22Rv1 (cell line): ENCODE data around the gene DISP2.

ENCODE experiments used
- CTCF ChIP-seq: fragments of 450-650 bp; IDR thresholded peaks from 2 replicates; pipeline ENCODE4 v1.5.1; 2017; ENCODE audit warnings: mild to moderate bottlenecking
- ZFX ChIP-seq: fragments of 450-650 bp; IDR thresholded peaks from 2 replicates; pipeline ENCODE4 v1.6.1; 2017; ENCODE audit warnings: antibody characterized with exemption, borderline replicate concordance

- TF ChIP-seq CTCF (no peak), ZFX (no peak)
Observed at GRCh38 chr15:40409366-40409765, 51.3 kb downstream of the DISP2 start.
